ENCODE measurements around the gene MAN2A1. TPM values are rescaled to one million over a fixed set of nuclear protein-coding genes. Genes with fewer than 3 reads are reported as not detected.

Gene MAN2A1
- total and polyA plus RNA-seq, 2 donors (not counting 1 experiment from before 2014, with no cell fraction given) = 51.6 to 70.5 TPM

- TF ChIP-seq CTCF (conservative IDR thresholded peaks at IDR 0.05 in 1 of 2, IDR thresholded peaks at IDR 0.05 in 1 of 2; ENCODE audit: low read depth in 1 of 2, low read length in 2 of 2) = no peak
- Histone ChIP-seq H3K27me3 (ENCODE audit: control insufficient read depth, insufficient read depth, low read length) (no peaks in the 10 kb centered on the region), H3K9ac (ENCODE audit: insufficient read depth, low read length) (no peak overlapping the region), H2AFZ (ENCODE audit: low read length) (no peak overlapping the region), H3K4me2 (ENCODE audit: extremely low read depth, insufficient read depth, low read length) (no peak overlapping the region), H3K4me3 (replicated peaks in 1 of 4; ENCODE audit: control extremely low read depth in 1 of 4, insufficient read depth in 1 of 4, low read depth in 3 of 4, low read length in 4 of 4) (no peak overlapping the region), H3K79me2 (ENCODE audit: control insufficient read depth, insufficient read depth, low read length) (no peaks in the 10 kb centered on the region), H4K20me1 (ENCODE audit: control insufficient read depth, extremely low read depth, insufficient read depth, low read length) (no peaks in the 10 kb centered on the region), H3K27ac (ENCODE audit: insufficient read depth, low read length) (no peak overlapping the region), H3K9me3 (ENCODE audit: control insufficient read depth, insufficient read depth, low read depth, low read length) (no peaks in the 10 kb centered on the region), H3K4me1 (ENCODE audit: control insufficient read depth, extremely low read depth, insufficient read depth, low read length) (no peaks in the 10 kb centered on the region), H3K36me3 (ENCODE audit: control insufficient read depth, insufficient read depth, low read length) (no peaks in the 10 kb centered on the region)
- DNase-seq (ENCODE audit: low read depth in 2 of 2) = peak in 1 of 2 donors; percentile 4
These were observed 95.0 kb downstream of the MAN2A1 start for GRCh38 chr5:109784687-109785086.

GRCh38 chr5:109786206-109786855, 96.6 kb downstream of the MAN2A1 start:
- no peak overlapping the region for H3K4me3 ChIP-seq (replicated peaks in 1 of 4; ENCODE audit: control extremely low read depth in 1 of 4, insufficient read depth in 1 of 4, low read depth in 3 of 4, low read length in 4 of 4)
- no peaks in the 10 kb centered on the region for H3K79me2 ChIP-seq (ENCODE audit: control insufficient read depth, insufficient read depth, low read length)
- H3K4me2 ChIP-seq (ENCODE audit: extremely low read depth, insufficient read depth, low read length) = no peak overlapping the region
- no peaks in the 10 kb centered on the region for H3K27me3 ChIP-seq (ENCODE audit: control insufficient read depth, insufficient read depth, low read length)
- TF ChIP-seq EZH2 (IDR thresholded peaks at IDR 0.05; ENCODE audit: low read length, missing control alignments) = no peak
- TF ChIP-seq CTCF (conservative IDR thresholded peaks at IDR 0.05 in 1 of 2, IDR thresholded peaks at IDR 0.05 in 1 of 2; ENCODE audit: low read depth in 1 of 2, low read length in 2 of 2) = no peak
- H3K27ac ChIP-seq (ENCODE audit: insufficient read depth, low read length) = no peak overlapping the region
- H3K9ac ChIP-seq (ENCODE audit: insufficient read depth, low read length) = no peak overlapping the region
- no peaks in the 10 kb centered on the region for H3K4me1 ChIP-seq (ENCODE audit: control insufficient read depth, extremely low read depth, insufficient read depth, low read length)
- no peak overlapping the region for H2AFZ ChIP-seq (ENCODE audit: low read length)
- no peak for DNase-seq (ENCODE audit: low read depth in 2 of 2)
- H3K9me3 ChIP-seq (ENCODE audit: control insufficient read depth, insufficient read depth, low read depth, low read length) = no peaks in the 10 kb centered on the region
- no peaks in the 10 kb centered on the region for H4K20me1 ChIP-seq (ENCODE audit: control insufficient read depth, extremely low read depth, insufficient read depth, low read length)
- H3K36me3 ChIP-seq (ENCODE audit: control insufficient read depth, insufficient read depth, low read length) = no peaks in the 10 kb centered on the region

GRCh38 chr5:109788596-109788995, 98.9 kb downstream of the MAN2A1 start:
- Histone ChIP-seq H3K4me2 (ENCODE audit: extremely low read depth, insufficient read depth, low read length) (no peak overlapping the region), H3K4me3 (replicated peaks in 1 of 4; ENCODE audit: control extremely low read depth in 1 of 4, insufficient read depth in 1 of 4, low read depth in 3 of 4, low read length in 4 of 4) (no peak overlapping the region), H3K36me3 (ENCODE audit: control insufficient read depth, insufficient read depth, low read length) (no peaks in the 10 kb centered on the region), H4K20me1 (ENCODE audit: control insufficient read depth, extremely low read depth, insufficient read depth, low read length) (no peaks in the 10 kb centered on the region), H3K4me1 (ENCODE audit: control insufficient read depth, extremely low read depth, insufficient read depth, low read length) (no peaks in the 10 kb centered on the region), H3K9ac (ENCODE audit: insufficient read depth, low read length) (no peak overlapping the region), H2AFZ (ENCODE audit: low read length) (no peak overlapping the region), H3K27ac (ENCODE audit: insufficient read depth, low read length) (no peak overlapping the region), H3K9me3 (ENCODE audit: control insufficient read depth, insufficient read depth, low read depth, low read length) (no peaks in the 10 kb centered on the region), H3K27me3 (ENCODE audit: control insufficient read depth, insufficient read depth, low read length) (no peaks in the 10 kb centered on the region), H3K79me2 (ENCODE audit: control insufficient read depth, insufficient read depth, low read length) (no peaks in the 10 kb centered on the region)
- no peak for TF ChIP-seq EZH2 (IDR thresholded peaks at IDR 0.05; ENCODE audit: low read length, missing control alignments)
- no peak for TF ChIP-seq CTCF (conservative IDR thresholded peaks at IDR 0.05 in 1 of 2, IDR thresholded peaks at IDR 0.05 in 1 of 2; ENCODE audit: low read depth in 1 of 2, low read length in 2 of 2)
- DNase-seq (ENCODE audit: low read depth in 2 of 2) = no peak

All from fibroblast of lung (primary cell).